Left colon (tissue), 2 donors: Measurements from ENCODE around the gene ARHGEF28. TPM values are rescaled to one million over a fixed set of nuclear protein-coding genes. Genes with fewer than 3 reads are reported as not detected.

Source experiments
- ATAC-seq: fragments of 200-7000 bp; cut with Tn5 transposase; one replicate; pipeline ENCODE4 v1.9.1; 2020; ENCODE audit warnings: mild to moderate bottlenecking, moderate library complexity
- DNase-seq, 2 donors: peaks; one replicate each; pipeline ENCODE4 v3.0.0-alpha.2; 2020
- intact Hi-C, 2 donors: fragments of 100-400 bp; cut with DNase I in 1 of 2; cut with micrococcal nuclease in 1 of 2; formaldehyde crosslinking; loops; one replicate each; pipeline versions ENCODE4 v1.11.2 to v1.14.0; 2022; cut with DNase I, micrococcal nuclease
- total RNA-seq, 2 donors: library from RNA; stranded (reverse); fragmentation: NEBNext Ultra II Directional; extraction: Animal tissue kit (Norgen Biotek cat#: 25700); gene quantifications; one replicate each; pipeline ENCODE4 v1.2.1, GENCODE V29; 2021
- donor health status: DM: no; HTN: no; CAD: no.
- donor health status: DM: yes; HTN: yes; CAD: no.

The ARHGEF28 gene
- total RNA-seq, 2 donors from 2014 or later = 9.5 to 13.5 TPM

- intact Hi-C loops = no loop called here
- ATAC-seq (no peak), DNase-seq (no peak)
These were observed 58.7 kb downstream of the ARHGEF28 start for GRCh38 chr5:73684691-73685090.

- DNase-seq (no peak), ATAC-seq (no peak)
- intact Hi-C loops = no loop called here
These were observed 60.9 kb downstream of the ARHGEF28 start for GRCh38 chr5:73686912-73687311.

DNA sequence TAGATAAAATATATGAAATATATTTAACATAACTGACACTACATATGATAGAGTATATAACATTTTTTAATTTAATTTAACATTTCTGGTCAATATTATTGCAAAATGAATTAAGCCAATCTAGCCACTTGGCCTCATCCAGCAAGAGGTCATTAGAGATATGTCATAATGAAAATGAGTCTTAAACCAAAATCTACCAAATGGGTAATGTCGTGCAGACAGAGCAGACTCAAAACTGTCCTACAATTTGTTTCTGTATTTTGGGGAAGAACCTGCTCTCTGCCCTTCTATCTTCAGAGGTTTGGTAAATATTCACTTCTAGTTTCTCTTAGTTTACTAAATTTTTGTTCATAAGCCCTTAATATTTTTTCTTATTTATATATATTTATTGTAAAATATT lies 61.4 kb downstream of the ARHGEF28 start:
- DNase-seq = no peak
- intact Hi-C loops = no loop called here
- no peak for ATAC-seq

DNA sequence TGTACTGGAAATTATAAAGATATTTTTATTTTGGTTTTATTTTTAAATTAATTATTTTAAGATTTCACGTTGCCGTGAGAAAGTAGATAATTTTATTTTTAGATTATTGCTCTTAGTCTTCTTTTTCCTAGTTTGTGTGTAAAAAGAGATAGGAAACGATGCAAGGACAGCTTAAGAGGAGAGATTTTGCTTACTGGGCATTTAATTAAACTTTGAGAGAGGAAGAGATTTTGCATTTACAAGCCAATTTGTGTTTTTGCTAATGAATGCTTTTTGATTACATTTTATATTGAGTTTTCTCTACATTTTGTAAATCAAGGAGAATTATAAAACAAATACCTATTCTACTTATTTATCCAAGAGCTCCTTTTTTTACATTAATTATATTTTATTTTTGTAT lies 64.0 kb downstream of the ARHGEF28 start:
- intact Hi-C loops = no loop called here
- ATAC-seq = no peak

DNA sequence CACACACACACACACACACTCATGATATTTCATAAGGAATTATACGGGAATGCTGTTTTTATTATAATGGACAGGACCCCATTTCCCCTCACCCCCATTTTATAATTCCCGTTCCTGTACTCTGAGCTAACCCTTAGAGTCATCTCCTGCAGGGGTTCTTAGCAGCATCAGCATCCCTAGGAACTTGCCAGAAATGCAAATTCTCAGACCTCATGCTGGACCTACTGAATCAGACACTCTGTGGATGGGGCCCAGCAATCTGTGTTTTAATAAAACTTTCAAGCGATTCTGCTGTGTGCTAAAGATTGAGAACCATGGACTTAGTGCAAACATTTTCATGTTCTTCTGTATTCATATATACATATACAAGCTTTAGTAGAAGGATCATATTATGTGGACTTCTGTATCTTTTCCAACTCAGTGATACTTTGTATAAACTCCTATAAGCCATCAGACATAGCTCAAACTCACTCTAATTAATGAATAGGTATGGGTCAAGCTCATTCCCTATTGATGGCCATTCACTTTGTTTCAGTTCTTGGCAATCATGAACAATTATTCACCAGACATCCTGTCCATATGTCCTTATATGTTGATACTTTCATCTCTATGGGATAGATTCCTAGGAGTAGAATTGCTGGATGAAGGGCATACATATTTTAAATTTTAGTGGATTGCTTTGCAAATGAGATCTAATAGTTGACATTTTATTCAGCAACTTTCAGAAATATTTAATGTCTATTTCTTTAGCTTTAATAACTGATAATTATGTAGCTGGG lies 65.5 kb downstream of the ARHGEF28 start:
- ATAC-seq (no peak), DNase-seq (no peak)
- intact Hi-C loops = no loop called here

More for the DNA sequence above, 64.0 kb downstream of the ARHGEF28 start:
- DNase-seq = no peak

- DNase-seq = no peak
- no peak for ATAC-seq
- intact Hi-C loops = no loop called here
These were observed 66.2 kb downstream of the ARHGEF28 start for GRCh38 chr5:73692166-73692640.

GRCh38 chr5:73692981-73693380 lies 67.0 kb downstream of the ARHGEF28 start:
- DNase-seq = no peak
- no peak for ATAC-seq
- intact Hi-C loops = no loop called here

DNA sequence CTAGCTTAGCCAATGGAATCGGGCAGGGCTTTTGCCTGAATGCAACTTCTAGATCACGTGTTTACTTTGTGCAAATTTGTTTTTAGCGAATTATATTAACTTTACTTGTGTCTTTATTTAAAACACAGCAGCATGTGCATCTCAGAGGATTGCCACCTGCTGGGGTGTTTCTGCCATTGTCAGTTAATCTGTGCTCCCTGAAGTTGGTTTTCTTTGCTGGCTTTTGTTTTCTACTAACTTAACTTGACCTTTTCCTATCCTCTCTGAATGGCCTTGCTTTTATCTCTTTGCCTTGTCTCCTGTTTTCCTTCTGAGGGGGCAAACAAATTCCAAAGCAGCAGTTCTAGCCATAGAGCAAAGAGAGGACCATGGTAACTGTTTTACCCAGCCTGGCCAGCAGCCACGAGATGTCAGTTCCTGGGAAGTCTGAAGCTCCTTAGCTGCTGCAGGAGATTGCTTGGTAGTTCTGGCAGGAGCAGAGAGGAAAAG lies 67.6 kb downstream of the ARHGEF28 start:
- DNase-seq (peak in 1 of 2 donors; percentile 26), ATAC-seq (peak; percentile 66)
- intact Hi-C loops = no loop called here

- DNase-seq (no peak), ATAC-seq (no peak)
- intact Hi-C loops = no loop called here
These were observed 68.1 kb downstream of the ARHGEF28 start for GRCh38 chr5:73694089-73694488.

- intact Hi-C loops = no loop called here
- ATAC-seq = no peak
- no peak for DNase-seq
These were observed 72.0 kb downstream of the ARHGEF28 start for GRCh38 chr5:73698011-73698410.

DNA sequence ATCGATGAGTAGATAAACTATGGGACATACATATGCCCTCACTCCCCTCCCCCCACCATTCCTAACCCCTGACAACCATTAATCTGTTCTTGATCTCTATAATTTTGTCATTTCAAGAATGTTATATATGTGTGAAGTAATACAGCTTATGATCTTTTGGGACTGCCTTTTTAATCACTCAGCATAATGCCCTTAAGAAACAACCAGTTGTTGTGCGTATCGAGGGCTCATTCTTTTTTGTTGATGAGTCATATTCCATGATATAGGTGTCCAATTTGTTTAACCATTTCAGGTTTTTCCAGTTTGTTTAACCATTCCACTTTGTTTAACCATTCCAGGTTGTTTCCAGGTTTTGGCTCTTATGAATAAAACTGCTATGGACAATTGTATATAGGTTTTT lies 75.6 kb downstream of the ARHGEF28 start:
- no peak for DNase-seq
- ATAC-seq = no peak
- intact Hi-C loops = no loop called here

GRCh38 chr5:73702534-73702933 lies 76.5 kb downstream of the ARHGEF28 start:
- intact Hi-C loops = no loop called here
- DNase-seq (no peak), ATAC-seq (no peak)

GRCh38 chr5:73702951-73703350 lies 77.0 kb downstream of the ARHGEF28 start:
- intact Hi-C loops = no loop called here
- ATAC-seq = no peak
- no peak for DNase-seq

DNA sequence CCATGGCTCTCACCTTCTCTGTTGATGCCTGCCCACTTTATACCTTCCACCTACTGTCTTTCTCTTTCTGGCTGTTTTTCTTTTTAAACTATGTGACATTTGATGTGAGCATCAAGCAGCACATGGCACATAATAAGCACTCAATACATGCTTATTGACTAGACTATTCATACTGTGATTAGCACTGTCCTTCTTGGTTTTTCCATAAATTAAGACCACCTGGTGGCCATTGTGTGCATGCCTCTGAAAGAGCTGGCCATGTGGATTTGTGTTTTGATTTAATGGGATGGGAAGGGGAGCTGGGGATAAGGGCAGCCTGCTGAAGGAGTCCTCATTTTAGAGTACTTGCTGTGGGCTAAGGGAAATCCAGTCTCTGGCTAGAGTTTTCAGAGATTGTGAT lies 79.4 kb downstream of the ARHGEF28 start:
- intact Hi-C loops = no loop called here
- ATAC-seq (no peak), DNase-seq (no peak)

DNA sequence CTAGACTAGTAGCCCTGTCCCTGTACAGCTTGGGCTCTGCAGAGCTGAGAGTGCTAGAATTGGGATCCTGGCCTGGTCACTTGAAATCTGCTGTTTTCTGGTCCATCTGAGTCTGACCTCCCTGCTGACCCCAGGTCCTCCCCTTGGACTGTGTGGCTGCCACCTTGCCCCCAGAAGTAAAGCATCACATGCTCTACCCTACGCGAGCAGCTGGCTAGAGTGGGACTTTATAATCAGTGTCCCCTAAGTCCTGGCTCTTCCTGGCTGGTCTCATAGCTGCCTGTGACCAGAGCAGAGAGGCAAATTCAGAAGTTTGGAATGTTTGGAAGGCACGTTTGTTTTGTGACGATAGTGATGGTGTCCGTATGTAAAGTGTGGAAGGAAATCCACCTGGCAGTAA lies 81.0 kb downstream of the ARHGEF28 start:
- intact Hi-C loops = no loop called here
- ATAC-seq (no peak), DNase-seq (no peak)

DNA sequence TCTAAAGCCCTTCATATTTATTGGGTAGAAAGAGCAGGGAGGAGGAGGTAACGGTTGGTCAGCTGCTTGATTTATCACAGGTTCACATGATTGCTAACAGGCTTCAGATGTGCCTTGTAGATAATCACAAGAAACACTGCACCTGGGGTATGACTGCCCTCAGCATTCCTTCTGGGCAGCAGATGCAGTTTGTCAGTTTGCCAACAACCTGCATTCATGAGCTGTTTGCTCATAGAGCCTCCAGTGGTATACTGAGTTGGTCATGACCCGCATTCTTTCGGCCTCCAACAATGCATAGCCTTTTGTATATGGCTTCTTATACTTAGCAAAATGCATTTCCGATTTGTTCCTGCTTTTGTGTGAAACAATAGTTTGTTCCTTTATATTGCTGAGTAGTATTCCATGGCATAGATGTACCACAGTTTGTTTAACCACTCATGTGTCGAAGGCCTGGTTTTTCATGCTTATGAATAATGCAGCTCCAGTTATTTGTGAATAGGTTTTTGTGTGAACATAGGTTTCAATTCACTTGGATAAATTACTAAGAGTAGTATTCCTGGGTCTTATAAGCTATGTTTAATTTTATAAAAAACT lies 83.6 kb downstream of the ARHGEF28 start:
- no peak for ATAC-seq
- intact Hi-C loops = no loop called here
- DNase-seq = no peak

DNA sequence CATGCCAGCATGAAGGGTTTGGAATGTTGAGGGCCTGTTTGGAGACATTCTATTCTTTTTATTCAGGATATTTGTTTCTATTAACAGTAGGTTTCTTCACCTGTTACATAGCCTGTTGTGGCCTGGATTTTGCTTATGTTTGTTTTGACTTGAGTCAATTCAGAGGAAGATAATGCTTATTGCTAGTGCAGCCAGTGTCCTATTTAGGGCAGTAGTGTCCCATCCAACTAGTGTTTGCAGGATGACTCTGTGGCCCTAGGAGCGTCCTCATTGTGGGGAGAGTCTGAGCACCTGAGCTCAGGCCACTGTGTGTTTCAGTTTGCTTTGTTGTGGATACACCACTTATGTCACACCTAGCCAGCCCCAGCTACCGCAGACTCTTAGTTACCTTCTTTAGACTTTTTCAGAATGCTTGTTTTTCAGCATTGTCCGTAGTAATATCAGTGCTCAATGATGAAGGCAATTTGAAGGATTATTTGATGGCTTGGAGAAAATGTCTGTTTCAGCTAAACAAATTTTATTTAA lies 90.3 kb downstream of the ARHGEF28 start:
- intact Hi-C loops = no loop called here
- DNase-seq (no peak), ATAC-seq (no peak)

GRCh38 chr5:73718762-73719161 lies 92.8 kb downstream of the ARHGEF28 start:
- ATAC-seq (no peak), DNase-seq (no peak)
- intact Hi-C loops = no loop called here

DNA sequence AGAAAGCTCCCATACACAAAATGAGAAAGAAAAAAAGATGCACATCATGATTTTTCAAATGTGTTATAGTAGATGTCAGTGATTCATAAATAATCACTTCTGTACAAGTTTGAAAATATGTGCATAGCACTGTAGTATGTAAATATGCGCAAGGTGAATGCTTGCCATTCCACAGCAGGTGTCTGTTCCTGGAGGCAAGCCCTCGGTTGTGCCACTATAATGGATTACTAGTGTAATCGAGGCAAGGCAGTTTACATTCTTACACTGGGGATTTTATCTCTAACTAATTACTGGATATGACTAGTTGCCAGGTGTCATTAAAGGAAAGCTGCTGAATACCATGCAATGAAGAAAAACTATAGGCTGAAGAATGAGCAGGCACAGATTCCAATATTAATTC lies 93.6 kb downstream of the ARHGEF28 start:
- intact Hi-C loops = no loop called here
- DNase-seq (no peak), ATAC-seq (no peak)

DNA sequence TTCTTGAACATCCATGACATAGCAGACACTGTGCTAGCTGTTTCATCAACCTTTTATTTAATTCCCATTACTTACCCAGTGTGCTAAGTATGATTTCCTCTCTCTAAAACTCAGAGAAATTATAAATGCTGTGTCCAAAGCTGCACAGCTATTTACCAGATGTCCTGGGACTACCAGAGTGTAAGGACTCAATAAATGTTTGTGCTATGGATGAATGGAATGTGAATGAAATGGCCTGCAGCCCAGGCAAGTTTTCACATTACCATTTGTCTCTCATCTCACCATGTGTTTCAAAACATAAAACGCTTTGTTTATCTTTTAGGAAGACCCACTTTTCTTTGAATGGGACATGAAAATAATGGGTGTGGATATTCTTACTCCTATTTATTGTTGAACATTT lies 96.2 kb downstream of the ARHGEF28 start:
- ATAC-seq = no peak
- no peak for DNase-seq
- intact Hi-C loops = no loop called here
